Gastroesophageal sphincter (tissue), 3 donors: ENCODE results near the gene EBP.

Experiments
- CTCF ChIP-seq, 4 experiments: fragments of 200-600 bp in 2 of 4; fragments of 450-650 bp in 2 of 4; sonication (generic) in 1 of 4; IDR thresholded peaks; one replicate each; pipeline ENCODE4 v1.5.1; 2017 to 2019; ENCODE audit warnings: antibody characterized with exemption in 4 of 4, mild to moderate bottlenecking in 2 of 4, moderate library complexity in 2 of 4
- POLR2A ChIP-seq, 2 donors: fragments of 450-650 bp; IDR thresholded peaks; one replicate each; pipeline ENCODE4 v1.6.1; 2017; ENCODE audit warnings: antibody characterized with exemption in 2 of 2, mild to moderate bottlenecking in 2 of 2, moderate library complexity in 1 of 2
- POLR2AphosphoS5 ChIP-seq: sonication (generic); formaldehyde crosslinking; IDR thresholded peaks from one replicate; pipeline ENCODE4 v1.6.1; 2017; ENCODE audit warnings: antibody characterized with exemption

DNA sequence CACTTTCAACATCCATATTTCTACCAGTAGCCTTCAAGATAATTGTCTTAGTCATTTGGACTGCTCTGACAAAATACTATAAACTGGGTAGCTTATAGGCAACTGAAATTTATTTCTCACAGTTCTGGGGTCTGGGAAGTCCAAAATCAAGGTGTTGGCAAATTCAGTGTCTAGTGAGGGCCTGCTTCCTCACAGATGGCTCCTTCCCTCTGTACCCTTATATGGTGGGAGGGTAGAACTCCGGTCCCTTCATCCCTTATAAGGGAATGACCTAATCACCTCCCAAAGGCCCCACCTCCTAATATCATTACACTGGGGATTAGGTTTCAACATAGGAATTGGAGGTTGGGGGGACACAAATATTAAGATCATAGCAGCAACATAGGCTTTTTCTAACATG lies 10.6 kb downstream of the EBP start:
- TF ChIP-seq CTCF (IDR thresholded peaks at IDR 0.05): no peak
- TF ChIP-seq POLR2AphosphoS5: no peak
- TF ChIP-seq POLR2A (IDR thresholded peaks at IDR 0.05): no peak
